ENCODE results near the gene CD3G. TPM values are rescaled to one million over a fixed set of nuclear protein-coding genes. Genes with fewer than 3 reads are reported as not detected.
A peak's percentile ranks its signal among the peaks of the same experiment; 100 is the strongest.

The CD3G gene
- total RNA-seq, 2 experiments from 2014 or later = 102 to 109 TPM

- no peak for TF ChIP-seq CTCF (IDR thresholded peaks at IDR 0.05)
- ChIA-PET POLR2A (no interaction called here), CTCF (no interaction called here)
- no peak overlapping the region for H3K4me3 ChIP-seq (ENCODE audit: low read length)
- DNase-seq = no peak
- peaks cover 15% of the 10 kb centered on the region for H3K4me1 ChIP-seq (ENCODE audit: insufficient read depth, low read length)
- Mint-ChIP-seq H3K4me3 (no peak overlapping the region), H3K9me3 (no peaks in the 10 kb centered on the region), H3K4me1 (ENCODE audit: low read depth) (peaks cover 32% of the 10 kb centered on the region), H3K27me3 (no peaks in the 10 kb centered on the region), H3K36me3 (ENCODE audit: low read depth) (peaks cover 96% of the 10 kb centered on the region), H3K27ac (no peak overlapping the region)
- H3K36me3 ChIP-seq (ENCODE audit: insufficient read depth, low read length) = peaks cover 76% of the 10 kb centered on the region
- no peak for ATAC-seq (ENCODE audit: poor library complexity)
- no peak overlapping the region for H3K27ac ChIP-seq (ENCODE audit: low read depth in 1 of 2, low read length in 2 of 2)
- intact Hi-C loops (cut with DNase I, micrococcal nuclease) = no loop called here
- H3K27me3 ChIP-seq (ENCODE audit: control insufficient read depth in 1 of 2, insufficient read depth in 2 of 2, low read length in 2 of 2) = no peaks in the 10 kb centered on the region
- no peaks in the 10 kb centered on the region for H3K9me3 ChIP-seq (ENCODE audit: control insufficient read depth in 1 of 2, insufficient read depth in 1 of 2, low read length in 2 of 2)
These were observed 22.1 kb downstream of the CD3G start for GRCh38 chr11:118366287-118366686.

GRCh38 chr11:118370774-118371173 is 26.6 kb downstream of the CD3G start:
- ChIA-PET POLR2A (no interaction called here), CTCF (no interaction called here)
- DNase-seq = no peak
- intact Hi-C loops (cut with DNase I, micrococcal nuclease) = no loop called here
- Mint-ChIP-seq H3K36me3 (ENCODE audit: low read depth) (peaks cover 98% of the 10 kb centered on the region), H3K9me3 (no peaks in the 10 kb centered on the region), H3K27ac (peak overlapping the region; percentile 17), H3K4me3 (no peak overlapping the region), H3K4me1 (ENCODE audit: low read depth) (no peaks in the 10 kb centered on the region), H3K27me3 (no peaks in the 10 kb centered on the region)
- no peaks in the 10 kb centered on the region for H3K9me3 ChIP-seq (ENCODE audit: control insufficient read depth in 1 of 2, insufficient read depth in 1 of 2, low read length in 2 of 2)
- H3K4me3 ChIP-seq (ENCODE audit: low read length) = no peak overlapping the region
- H3K27ac ChIP-seq (ENCODE audit: low read depth in 1 of 2, low read length in 2 of 2) = no peak overlapping the region
- H3K27me3 ChIP-seq (ENCODE audit: control insufficient read depth in 1 of 2, insufficient read depth in 2 of 2, low read length in 2 of 2) = no peaks in the 10 kb centered on the region
- H3K36me3 ChIP-seq (ENCODE audit: insufficient read depth, low read length) = peaks cover 96% of the 10 kb centered on the region
- TF ChIP-seq CTCF (IDR thresholded peaks at IDR 0.05) = no peak
- no peak for ATAC-seq (ENCODE audit: poor library complexity)
- H3K4me1 ChIP-seq (ENCODE audit: insufficient read depth, low read length) = no peaks in the 10 kb centered on the region

- POLR2A ChIA-PET = no interaction called here
- no peak for DNase-seq
- Mint-ChIP-seq H3K27me3 (no peaks in the 10 kb centered on the region), H3K27ac (no peak overlapping the region), H3K4me3 (no peak overlapping the region), H3K4me1 (ENCODE audit: low read depth) (no peaks in the 10 kb centered on the region), H3K36me3 (ENCODE audit: low read depth) (peaks cover 96% of the 10 kb centered on the region), H3K9me3 (no peaks in the 10 kb centered on the region)
- Histone ChIP-seq H3K36me3 (ENCODE audit: insufficient read depth, low read length) (peaks cover 100% of the 10 kb centered on the region), H3K9me3 (ENCODE audit: control insufficient read depth in 1 of 2, insufficient read depth in 1 of 2, low read length in 2 of 2) (no peaks in the 10 kb centered on the region), H3K27me3 (ENCODE audit: control insufficient read depth in 1 of 2, insufficient read depth in 2 of 2, low read length in 2 of 2) (no peaks in the 10 kb centered on the region), H3K4me3 (ENCODE audit: low read length) (no peak overlapping the region), H3K4me1 (ENCODE audit: insufficient read depth, low read length) (no peaks in the 10 kb centered on the region), H3K27ac (ENCODE audit: low read depth in 1 of 2, low read length in 2 of 2) (no peak overlapping the region)
- CTCF ChIA-PET = interaction anchor here (1.4 kb wide), 1 partner anchor 29 kb away, joined by 3 read pairs; the partner anchor contains the start of gene ATP5MG
- ATAC-seq (ENCODE audit: poor library complexity) = no peak
- intact Hi-C loops (cut with DNase I, micrococcal nuclease) = no loop called here
- TF ChIP-seq CTCF (IDR thresholded peaks at IDR 0.05) = no peak
These were observed 29.1 kb downstream of the CD3G start for GRCh38 chr11:118373263-118373662.

All from CD4-positive, alpha-beta T cell (primary cell).